HG03342 (cell line): ENCODE measurements around the gene BLTP3B.

ENCODE experiments used
- ATAC-seq: cut with Tn5 transposase; IDR thresholded peaks from one replicate; pipeline ENCODE4 v1.9.1; 2021; ENCODE audit warnings: mild to moderate bottlenecking, moderate library complexity; ENCODE audit not compliant: unreplicated experiment

BLTP3B gene

GRCh38 chr12:100123316-100124095 lies 19.2 kb downstream of the BLTP3B start:
- ATAC-seq: no peak

DNA sequence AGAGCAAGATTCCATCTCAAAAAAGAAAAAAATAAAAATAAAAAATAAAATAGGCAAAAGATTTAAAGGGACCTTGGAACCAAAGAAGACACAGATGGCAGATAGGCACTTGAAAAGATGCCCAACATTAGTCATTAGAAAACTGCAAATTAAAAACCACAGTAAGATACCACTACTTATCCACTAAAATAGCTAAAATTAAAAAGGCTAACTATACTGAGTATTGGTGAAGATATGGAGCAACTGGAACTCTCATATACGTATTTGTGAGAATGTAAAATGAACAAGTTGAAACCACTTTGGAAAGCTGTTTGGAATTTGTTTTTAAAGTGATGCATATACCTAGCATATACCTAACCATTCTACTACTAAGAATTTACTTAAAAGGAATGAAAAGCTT lies 22.3 kb downstream of the BLTP3B start:
- no peak for ATAC-seq

- no peak for ATAC-seq
These were observed 27.4 kb downstream of the BLTP3B start for GRCh38 chr12:100115291-100115690.

GRCh38 chr12:100114574-100114973 lies 28.1 kb downstream of the BLTP3B start:
- no peak for ATAC-seq

DNA sequence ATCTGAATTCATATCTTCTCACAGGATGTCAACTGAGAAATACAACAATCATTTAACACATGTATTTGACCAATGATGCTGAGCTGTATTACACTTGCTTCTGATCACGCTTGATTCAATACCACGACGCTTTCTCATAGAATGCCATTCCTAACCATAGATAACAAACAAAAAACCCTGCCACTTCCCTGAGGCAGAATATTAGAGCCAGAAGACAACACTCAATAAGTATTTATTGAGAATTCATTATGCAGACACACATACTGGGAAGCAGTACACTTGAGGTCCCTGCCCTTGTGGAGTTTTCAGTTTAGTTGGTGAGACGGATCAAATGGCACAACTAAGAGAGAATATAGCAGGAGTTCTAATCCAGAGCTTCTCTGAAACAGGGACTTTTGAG lies 32.4 kb downstream of the BLTP3B start:
- no peak for ATAC-seq

DNA sequence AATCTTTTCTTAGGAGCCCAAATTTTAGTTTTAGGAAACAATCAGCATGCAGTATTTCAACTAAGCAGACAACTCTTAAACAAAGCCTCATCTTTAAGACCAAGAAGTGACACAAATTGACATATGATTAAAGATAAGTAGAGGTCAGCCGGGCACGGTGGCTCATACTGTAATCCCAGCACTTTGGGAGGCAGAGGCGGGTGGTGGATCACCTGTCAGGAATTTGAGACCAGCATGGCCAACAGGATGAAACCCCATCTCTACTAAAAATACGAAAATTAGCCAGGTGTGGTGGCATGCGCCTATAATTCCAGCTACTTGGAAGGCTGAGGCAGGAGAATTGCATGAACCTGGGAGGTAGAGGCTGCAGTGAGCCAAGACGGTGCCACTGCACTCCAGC lies 35.8 kb downstream of the BLTP3B start:
- no peak for ATAC-seq

DNA sequence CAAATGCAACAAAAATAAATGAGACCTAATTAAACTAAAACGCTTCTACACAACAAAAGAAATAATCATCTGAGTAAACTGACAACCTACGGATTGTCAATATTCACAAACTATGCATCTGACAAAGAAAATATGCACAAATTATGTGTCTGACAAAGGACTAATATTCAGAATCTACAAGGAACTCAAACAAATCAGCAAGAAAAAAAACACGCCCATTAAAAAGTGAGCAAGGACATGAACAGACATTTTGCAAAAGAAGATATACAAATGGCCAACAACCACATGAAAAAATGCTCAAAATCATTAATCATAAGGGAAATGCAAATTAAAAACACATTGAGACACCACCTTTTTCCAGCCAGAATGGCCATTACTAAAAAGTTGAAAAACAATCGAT lies 37.0 kb downstream of the BLTP3B start:
- ATAC-seq: no peak

- no peak for ATAC-seq
These were observed 41.7 kb downstream of the BLTP3B start for GRCh38 chr12:100101000-100101399.
